H9 (cell line): ENCODE results near the gene EXOC3. TPM values are rescaled to one million over a fixed set of nuclear protein-coding genes. Genes with fewer than 3 reads are reported as not detected.

Experiments
- DNase-seq: peaks from one replicate; pipeline ENCODE4 v3.0.0-alpha.2; 2017
- H2AFZ ChIP-seq: one replicate; pipeline ENCODE4 v1.6.1; 2013; ENCODE audit warnings: mild to moderate bottlenecking, low read length, control low read depth, moderate library complexity
- H2AK5ac ChIP-seq: 2 replicates; pipeline ENCODE4 v1.6.1; 2013; ENCODE audit warnings: low read length, control low read depth, mixed read lengths; ENCODE audit not compliant: insufficient read length
- H2BK120ac ChIP-seq: one replicate; pipeline ENCODE4 v1.6.1; 2013; ENCODE audit warnings: low read depth, mild to moderate bottlenecking, low read length, control low read depth, inconsistent platforms; ENCODE audit not compliant: poor library complexity, severe bottlenecking
- H2BK12ac ChIP-seq: 2 replicates; pipeline ENCODE4 v1.6.1; 2013; ENCODE audit warnings: low read length, control low read depth, mixed read lengths, low read depth; ENCODE audit not compliant: insufficient read length
- H2BK15ac ChIP-seq: 2 replicates; pipeline ENCODE4 v1.6.1; 2013; ENCODE audit warnings: low read depth, low read length, control low read depth
- H2BK20ac ChIP-seq: one replicate; pipeline ENCODE4 v1.6.1; 2013; ENCODE audit warnings: low read depth, mild to moderate bottlenecking, low read length, control low read depth, inconsistent platforms; ENCODE audit not compliant: poor library complexity, severe bottlenecking
- H2BK5ac ChIP-seq: 2 replicates; pipeline ENCODE4 v1.6.1; 2013; ENCODE audit warnings: low read length, control low read depth, mixed read lengths; ENCODE audit not compliant: insufficient read length
- H3K14ac ChIP-seq: 2 replicates; pipeline ENCODE4 v1.6.1; 2013; ENCODE audit warnings: low read length, control low read depth; ENCODE audit not compliant: insufficient read depth
- H3K18ac ChIP-seq: 2 replicates; pipeline ENCODE4 v1.6.1; 2013; ENCODE audit warnings: low read depth, mild to moderate bottlenecking, mixed read lengths, low read length, control low read depth; ENCODE audit not compliant: insufficient read length
- H3K23ac ChIP-seq: 2 replicates; pipeline ENCODE4 v1.6.1; 2013; ENCODE audit warnings: low read length, control low read depth, mixed read lengths, low read depth; ENCODE audit not compliant: insufficient read length
- H3K23me2 ChIP-seq: 2 replicates; pipeline ENCODE4 v1.6.1; 2013; ENCODE audit warnings: low read depth, mild to moderate bottlenecking, mixed read lengths, low read length, control low read depth; ENCODE audit not compliant: insufficient read length, poor library complexity, severe bottlenecking
- H3K27ac ChIP-seq: 2 replicates; pipeline ENCODE4 v1.5.1; 2013; ENCODE audit warnings: low read length, control low read depth, mixed read lengths, low read depth; ENCODE audit not compliant: insufficient read length
- H3K27me3 ChIP-seq: 2 replicates; pipeline ENCODE4 v1.6.1; 2013; ENCODE audit warnings: low read length, control low read depth, inconsistent platforms; ENCODE audit not compliant: insufficient read depth
- H3K4ac ChIP-seq: 2 replicates; pipeline ENCODE4 v1.6.1; 2013; ENCODE audit warnings: low read depth, mild to moderate bottlenecking, control low read depth, inconsistent platforms, low read length, moderate library complexity
- H3K4me1 ChIP-seq: 2 replicates; pipeline ENCODE4 v1.6.1; 2013; ENCODE audit warnings: low read length, control low read depth, inconsistent platforms; ENCODE audit not compliant: insufficient read depth
- H3K4me2 ChIP-seq: 2 replicates; pipeline ENCODE4 v1.6.1; 2013; ENCODE audit warnings: low read length, control low read depth, mixed read lengths; ENCODE audit not compliant: insufficient read length, insufficient read depth
- H3K56ac ChIP-seq: 2 replicates; pipeline ENCODE4 v1.6.1; 2013; ENCODE audit warnings: low read depth, mild to moderate bottlenecking, mixed read lengths, low read length, control low read depth; ENCODE audit not compliant: insufficient read length
- H3K79me1 ChIP-seq: 2 replicates; pipeline ENCODE4 v1.6.1; 2013; ENCODE audit warnings: low read depth, mild to moderate bottlenecking, moderate library complexity, low read length, control low read depth, inconsistent platforms; ENCODE audit not compliant: insufficient read depth, poor library complexity, severe bottlenecking
- H3K79me2 ChIP-seq: 2 replicates; pipeline ENCODE4 v1.6.1; 2013; ENCODE audit warnings: low read length, control low read depth, inconsistent platforms; ENCODE audit not compliant: insufficient read depth
- H3K9ac ChIP-seq: 2 replicates; pipeline ENCODE4 v1.6.1; 2013; ENCODE audit warnings: low read length, control low read depth, mixed read lengths; ENCODE audit not compliant: insufficient read length; ENCODE audit errors: extremely low read depth
- H3K9me3 ChIP-seq: one replicate; pipeline ENCODE4 v1.6.1; 2013; ENCODE audit warnings: low read depth, low read length, inconsistent platforms; ENCODE audit not compliant: control insufficient read depth
- H3T11ph ChIP-seq: one replicate; pipeline ENCODE4 v1.6.1; 2013; ENCODE audit warnings: mild to moderate bottlenecking, low read length, control low read depth, inconsistent platforms
- H4K20me1 ChIP-seq: one replicate; pipeline ENCODE4 v1.6.1; 2013; ENCODE audit not compliant: control insufficient read depth, insufficient read length, insufficient read depth
- H4K5ac ChIP-seq: 2 replicates; pipeline ENCODE4 v1.6.1; 2013; ENCODE audit warnings: low read depth, mild to moderate bottlenecking, mixed read lengths, low read length, control low read depth; ENCODE audit not compliant: insufficient read length
- H4K8ac ChIP-seq: replicated peaks from 2 replicates; pipeline ENCODE4 v1.6.1; 2013; ENCODE audit warnings: low read length, control low read depth, mixed read lengths, low read depth; ENCODE audit not compliant: insufficient read length
- H4K91ac ChIP-seq: 2 replicates; pipeline ENCODE4 v1.6.1; 2013; ENCODE audit warnings: low read depth, mild to moderate bottlenecking, moderate library complexity, mixed read lengths, low read length, control low read depth; ENCODE audit not compliant: insufficient read length
- H3K27ac Mint-ChIP-seq, 3 experiments: 2 replicates in 2 of 3; 3 replicates in 1 of 3; pipeline ENCODE4 v1.8.0; 2020 to 2021; ENCODE audit warnings: mixed read lengths in 3 of 3, mild to moderate bottlenecking in 1 of 3, moderate library complexity in 1 of 3
- H3K27me3 Mint-ChIP-seq: 2 replicates; pipeline ENCODE4 v1.8.0; 2021; ENCODE audit warnings: low read depth, mild to moderate bottlenecking, moderate library complexity, mixed read lengths
- H3K36me3 Mint-ChIP-seq, 3 experiments: 2 replicates in 2 of 3; 3 replicates in 1 of 3; pipeline ENCODE4 v1.8.0; 2020 to 2021; ENCODE audit warnings: low read depth in 3 of 3, mixed read lengths in 3 of 3; ENCODE audit not compliant: insufficient read depth in 1 of 3
- H3K4me1 Mint-ChIP-seq, 2 experiments: 2 replicates each; pipeline ENCODE4 v1.8.0; 2020; ENCODE audit warnings: mixed read lengths in 2 of 2
- H3K4me3 Mint-ChIP-seq, 2 experiments: 2 replicates in 1 of 2; 3 replicates in 1 of 2; pipeline ENCODE4 v1.8.0; 2020 to 2021; ENCODE audit warnings: mild to moderate bottlenecking in 2 of 2, mixed read lengths in 2 of 2, moderate library complexity in 1 of 2
- H3K9me3 Mint-ChIP-seq, 2 experiments: 2 replicates in 1 of 2; 3 replicates in 1 of 2; pipeline ENCODE4 v1.8.0; 2020; ENCODE audit warnings: mild to moderate bottlenecking in 2 of 2, mixed read lengths in 2 of 2, moderate library complexity in 1 of 2
- WGBS: extraction: QIAGEN DNeasy Blood & Tissue Kit; methylation state at CpG from one replicate; pipeline ENCODE4 v1.1.7; 2013; ENCODE audit warnings: missing lambda C conversion rate, low lambda C conversion rate, mixed read lengths; ENCODE audit not compliant: insufficient read length; ENCODE audit errors: extremely low coverage; 5-methylcytosine and 5-hydroxymethylcytosine counted together
- total RNA-seq: library from RNA; stranded (reverse); gene quantifications from 2 replicates; pipeline ENCODE4 v1.2.1, GENCODE V29; 2021
- TF ChIP-seq, protein P1 (sequence below): fragments of 200-600 bp; sonication (generic); conservative IDR thresholded peaks from 3 replicates; pipeline ENCODE4 v1.8.0; 2021; ENCODE audit warnings: antibody characterized with exemption, mild to moderate bottlenecking

EXOC3 gene
- total RNA-seq, 1 experiment from 2014 or later, result 36.7 TPM

GRCh38 chr5:490116-491106 is 47.4 kb downstream of the EXOC3 start:
- Histone ChIP-seq H3K9me3 (no peaks in the 10 kb centered on the region), H3K56ac (no peak overlapping the region), H2BK5ac (no peak overlapping the region), H3K79me1 (no peaks in the 10 kb centered on the region), H3K18ac (no peak overlapping the region), H2AK5ac (no peak overlapping the region), H4K20me1 (no peaks in the 10 kb centered on the region), H2BK120ac (no peak overlapping the region), H2AFZ (no peak overlapping the region), H3K27ac (no peak overlapping the region), H3K23ac (no peak overlapping the region), H4K91ac (no peak overlapping the region), H2BK15ac (no peak overlapping the region), H3K14ac (no peak overlapping the region), H4K8ac (no peak overlapping the region), H3K27me3 (peaks cover 25% of the 10 kb centered on the region; the same call in 1 of the 2 replicates), H2BK20ac (no peak overlapping the region), H3K4ac (no peak overlapping the region), H3K4me1 (no peaks in the 10 kb centered on the region; the same call in 1 of the 2 replicates), H3K79me2 (no peaks in the 10 kb centered on the region), H2BK12ac (no peak overlapping the region), H3T11ph (no peak overlapping the region), H3K23me2 (no peaks in the 10 kb centered on the region), H3K9ac (no peak overlapping the region), H3K4me2 (no peak overlapping the region), H4K5ac (no peak overlapping the region)
- H3K27ac Mint-ChIP-seq, result no peak overlapping the region
- no peaks in the 10 kb centered on the region for H3K9me3 Mint-ChIP-seq
- no peak for DNase-seq
- peaks cover 4 to 13% of the 10 kb centered on the region in 2 experiments for H3K4me1 Mint-ChIP-seq
- H3K4me3 Mint-ChIP-seq, result no peak overlapping the region
- TF ChIP-seq, protein P1, sequence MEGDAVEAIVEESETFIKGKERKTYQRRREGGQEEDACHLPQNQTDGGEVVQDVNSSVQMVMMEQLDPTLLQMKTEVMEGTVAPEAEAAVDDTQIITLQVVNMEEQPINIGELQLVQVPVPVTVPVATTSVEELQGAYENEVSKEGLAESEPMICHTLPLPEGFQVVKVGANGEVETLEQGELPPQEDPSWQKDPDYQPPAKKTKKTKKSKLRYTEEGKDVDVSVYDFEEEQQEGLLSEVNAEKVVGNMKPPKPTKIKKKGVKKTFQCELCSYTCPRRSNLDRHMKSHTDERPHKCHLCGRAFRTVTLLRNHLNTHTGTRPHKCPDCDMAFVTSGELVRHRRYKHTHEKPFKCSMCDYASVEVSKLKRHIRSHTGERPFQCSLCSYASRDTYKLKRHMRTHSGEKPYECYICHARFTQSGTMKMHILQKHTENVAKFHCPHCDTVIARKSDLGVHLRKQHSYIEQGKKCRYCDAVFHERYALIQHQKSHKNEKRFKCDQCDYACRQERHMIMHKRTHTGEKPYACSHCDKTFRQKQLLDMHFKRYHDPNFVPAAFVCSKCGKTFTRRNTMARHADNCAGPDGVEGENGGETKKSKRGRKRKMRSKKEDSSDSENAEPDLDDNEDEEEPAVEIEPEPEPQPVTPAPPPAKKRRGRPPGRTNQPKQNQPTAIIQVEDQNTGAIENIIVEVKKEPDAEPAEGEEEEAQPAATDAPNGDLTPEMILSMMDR, result no peak
- H3K27me3 Mint-ChIP-seq, result peaks cover 36% of the 10 kb centered on the region
- H3K36me3 Mint-ChIP-seq, result no peaks in the 10 kb centered on the region
- no CpG with 5 or more reads among the region's 48 CpGs for WGBS
